K562 (cell line): Measurements from ENCODE around the gene WDPCP. TPM values are rescaled to one million over a fixed set of nuclear protein-coding genes. Genes with fewer than 3 reads are reported as not detected.

ENCODE experiments used
- CLOCK ChIP-seq: fragments of 250-450 bp; sonication (Bioruptor Pico); IDR thresholded peaks from 2 replicates; pipeline ENCODE4 v1.4.0; 2020; ENCODE audit warnings: mild to moderate bottlenecking, moderate library complexity, borderline replicate concordance
- CREB3L1 ChIP-seq: fragments of 450-650 bp; IDR thresholded peaks from 2 replicates; pipeline ENCODE4 v1.6.1; 2014; ENCODE audit warnings: low read depth, mild to moderate bottlenecking, moderate library complexity, borderline replicate concordance
- CSDE1 ChIP-seq, 2 experiments: fragments of 450-650 bp; IDR thresholded peaks; 2 replicates each; pipeline ENCODE4 v1.6.1; 2016; ENCODE audit warnings: mild to moderate bottlenecking in 1 of 2
- HMGN3 ChIP-seq: IDR thresholded peaks from 2 replicates; pipeline ENCODE4 v1.6.1; 2011; ENCODE audit warnings: borderline replicate concordance, low read depth, mild to moderate bottlenecking, mixed read lengths, low read length; ENCODE audit not compliant: insufficient read length; ENCODE audit errors: extremely low read depth
- TFAP4 ChIP-seq: sonication (generic); formaldehyde crosslinking; IDR thresholded peaks from 2 replicates; pipeline ENCODE4 v1.8.0; 2022; ENCODE audit warnings: missing genetic modification reagents, mild to moderate bottlenecking, moderate library complexity, borderline replicate concordance
- ZNF232 ChIP-seq: sonication (generic); formaldehyde crosslinking; IDR thresholded peaks from 2 replicates; pipeline ENCODE4 v1.8.0; 2022; ENCODE audit warnings: mild to moderate bottlenecking, missing genetic modification reagents
- polyA plus RNA-seq, 8 experiments: library from polyadenylated mRNA; depleted of rRNA in 4 of 8; stranded (reverse) in 5 of 8; unstranded in 3 of 8; fragments of >200 nt; fragmentation: Nextera tagmentation in 2 of 8; fragmentation: Illumina TruSeq in 1 of 8; extraction: Ambion mirVana in 2 of 8; extraction: Trizol in 1 of 8; gene quantifications; 2 replicates each; pipeline versions ENCODE4 v1.2.1 to v1.2.3, GENCODE V29; 2011 to 2014; ENCODE audit warnings: inconsistent platforms in 1 of 8, missing spikeins in 1 of 8
- total RNA-seq, 7 experiments: library from RNA; depleted of rRNA in 6 of 7; stranded (reverse); fragments of >200 nt in 6 of 7; fragmentation: Illumina TruSeq in 2 of 7; extraction: Trizol in 2 of 7; gene quantifications; 2 replicates each; pipeline versions ENCODE4 v1.2.1 to v1.2.3, GENCODE V29; 2011 to 2021; ENCODE audit warnings: low replicate concordance in 1 of 7

The WDPCP gene
- total and polyA plus RNA-seq, 9 of the 15 experiments (the other 6 are each of a cell fraction or from before 2014, with no cell fraction given) = 1.4 to 6.4 (median 5.5) TPM

DNA sequence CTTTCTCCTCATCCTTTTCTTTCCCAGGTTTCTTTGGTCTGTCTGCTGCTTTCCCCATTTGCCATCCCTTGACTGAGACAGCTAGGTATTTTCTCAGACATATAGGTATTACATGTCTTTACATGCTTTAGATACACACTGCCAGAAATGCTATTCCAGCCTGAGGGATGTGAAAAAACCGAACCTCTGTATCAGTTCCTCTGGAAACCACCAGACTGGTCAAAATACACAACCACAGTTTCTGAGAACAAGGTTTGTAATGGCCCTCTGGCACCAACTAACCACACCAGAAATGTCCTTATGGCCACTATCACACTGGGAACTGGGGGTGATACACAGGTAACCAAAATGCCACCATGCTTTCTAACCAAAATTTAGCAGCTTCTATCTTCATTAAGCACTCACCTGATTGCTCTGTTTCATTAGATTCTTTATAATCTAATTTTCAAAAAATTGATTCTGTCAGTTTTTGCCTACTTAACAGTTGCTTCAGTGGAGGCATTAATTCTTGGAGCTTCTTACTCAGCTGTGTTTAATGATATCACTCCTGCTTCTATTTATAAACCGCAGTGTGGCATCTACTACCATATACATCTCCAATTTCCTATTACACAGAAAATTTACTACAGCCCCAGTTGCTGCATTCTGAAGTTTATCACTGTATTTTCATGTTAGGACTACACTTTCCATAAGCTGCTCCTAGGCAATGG, 243.5 kb downstream of the WDPCP start (continued):
- TF ChIP-seq TFAP4 (CRISPR knock-in tag) (no peak), ZNF232 (CRISPR knock-in tag) (no peak), CSDE1 (IDR thresholded peaks at IDR 0.05) (no peak), CREB3L1 (no peak), HMGN3 (no peak), CLOCK (CRISPR knock-in tag) (no peak)
